ENCODE measurements around the gene PML. TPM values are rescaled to one million over a fixed set of nuclear protein-coding genes. Genes with fewer than 3 reads are reported as not detected.
"Not testable (repeated sequence)": the region's sequence is repeated elsewhere in the genome, so short reads cannot be mapped to it uniquely, and the experiment has no call there.

PML gene
- total RNA-seq, 8 experiments from 2014 or later: 7.2 to 37.8 (median 12.6) TPM

- ATAC-seq (replicated peaks in 6 of 8); H3K4me1 ChIP-seq (replicated peaks in 1 of 2); H3K4me3 ChIP-seq; in situ Hi-C loops (cut with MboI; ENCODE audit: low pct_unique_long_range_greater_than_20kb in 2 of 9, low sequenced_read_pairs in 9 of 9, unreplicated experiment in 9 of 9); H3K27ac ChIP-seq: not testable (repeated sequence)
- WGBS, 10 experiments: no CpG with 5 or more reads among the region's 6 CpGs
Measured at GRCh38 chr15:74071645-74072044, 77.1 kb downstream of the PML start.

- H3K27ac ChIP-seq; ATAC-seq (replicated peaks in 6 of 8); H3K4me1 ChIP-seq (replicated peaks in 1 of 2); in situ Hi-C loops (cut with MboI; ENCODE audit: low pct_unique_long_range_greater_than_20kb in 2 of 9, low sequenced_read_pairs in 9 of 9, unreplicated experiment in 9 of 9); H3K4me3 ChIP-seq: not testable (repeated sequence)
- no CpG with 5 or more reads among the region's 9 CpGs for WGBS, 10 experiments
Measured at GRCh38 chr15:74072132-74072531, 77.6 kb downstream of the PML start.

- H3K4me1 ChIP-seq (replicated peaks in 1 of 2); H3K27ac ChIP-seq; in situ Hi-C loops (cut with MboI; ENCODE audit: low pct_unique_long_range_greater_than_20kb in 2 of 9, low sequenced_read_pairs in 9 of 9, unreplicated experiment in 9 of 9); ATAC-seq (replicated peaks in 6 of 8); H3K4me3 ChIP-seq: not testable (repeated sequence)
- WGBS, 10 experiments: no CpG with 5 or more reads among the region's 16 CpGs
Measured at GRCh38 chr15:74072614-74073337, 78.3 kb downstream of the PML start.

- H3K4me1 ChIP-seq (replicated peaks in 1 of 2); in situ Hi-C loops (cut with MboI; ENCODE audit: low pct_unique_long_range_greater_than_20kb in 2 of 9, low sequenced_read_pairs in 9 of 9, unreplicated experiment in 9 of 9); ATAC-seq (replicated peaks in 6 of 8); H3K27ac ChIP-seq; H3K4me3 ChIP-seq: not testable (repeated sequence)
- WGBS, 10 experiments: no CpG with 5 or more reads among the region's 9 CpGs
Measured at GRCh38 chr15:74075781-74076180, 81.3 kb downstream of the PML start.

GRCh38 chr15:74082450-74082849 lies 87.9 kb downstream of the PML start, which contains the start of gene GOLGA6A:
TSS of gene GOLGA6A (minus strand) at chr15:74082550. CDS start at chr15:74082509, 41 bp downstream.
- H3K4me3 ChIP-seq; H3K27ac ChIP-seq; H3K4me1 ChIP-seq (replicated peaks in 1 of 2); ATAC-seq (replicated peaks in 6 of 8); in situ Hi-C loops (cut with MboI; ENCODE audit: low pct_unique_long_range_greater_than_20kb in 2 of 9, low sequenced_read_pairs in 9 of 9, unreplicated experiment in 9 of 9): not testable (repeated sequence)
- no CpG with 5 or more reads among the region's 7 CpGs for WGBS, 10 experiments

- ATAC-seq (replicated peaks in 6 of 8): peak; percentile 70 to 94 (median 80)
- WGBS, 10 experiments: no CpG with 5 or more reads among the region's 2 CpGs
Measured at GRCh38 chr15:74094567-74094966, 100.1 kb downstream of the PML start.

GRCh38 chr15:74095610-74096009 lies 101.1 kb downstream of the PML start:
- H3K4me1 ChIP-seq (replicated peaks in 1 of 2); H3K4me3 ChIP-seq; ATAC-seq (replicated peaks in 6 of 8); H3K27ac ChIP-seq; in situ Hi-C loops (cut with MboI; ENCODE audit: low pct_unique_long_range_greater_than_20kb in 2 of 9, low sequenced_read_pairs in 9 of 9, unreplicated experiment in 9 of 9): not testable (repeated sequence)
- no CpG with 5 or more reads among the region's 10 CpGs for WGBS, 10 experiments

More at GRCh38 chr15:74094567-74094966, 100.1 kb downstream of the PML start:
- H3K27ac ChIP-seq; in situ Hi-C loops (cut with MboI; ENCODE audit: low pct_unique_long_range_greater_than_20kb in 2 of 9, low sequenced_read_pairs in 9 of 9, unreplicated experiment in 9 of 9); H3K4me1 ChIP-seq (replicated peaks in 1 of 2); H3K4me3 ChIP-seq: not testable (repeated sequence)

- H3K4me3 ChIP-seq; H3K27ac ChIP-seq; ATAC-seq (replicated peaks in 6 of 8); in situ Hi-C loops (cut with MboI; ENCODE audit: low pct_unique_long_range_greater_than_20kb in 2 of 9, low sequenced_read_pairs in 9 of 9, unreplicated experiment in 9 of 9); H3K4me1 ChIP-seq (replicated peaks in 1 of 2): not testable (repeated sequence)
- no CpG with 5 or more reads among the region's 27 CpGs for WGBS, 10 experiments
Measured at GRCh38 chr15:74096753-74097474, 102.4 kb downstream of the PML start.

Other genes with a start within 250 kb of the PML start
- 10 to 100 TPM in 5 of 8 experiments, 1 to 10 TPM in 1, under 1 TPM in 2; 0.49 to 46.6 (median 26.5) TPM for gene INSYN1, start 241.4 kb upstream of the PML start, total RNA-seq
- not detected for gene TBC1D21, start 121.2 kb upstream of the PML start, total RNA-seq
- 10 to 100 TPM in 6 of 8 experiments, 1 to 10 TPM in 2; 4.9 to 35.4 (median 15.0) TPM for gene LOXL1, start 68.3 kb upstream of the PML start, total RNA-seq
- gene STOML1, start 2.4 kb upstream of the PML start, total RNA-seq: 10 to 100 TPM in 6 of 8 experiments, 1 to 10 TPM in 2; 7.7 to 31.4 (median 18.2) TPM
- gene GOLGA6A, start 87.8 kb downstream of the PML start, total RNA-seq: 1 to 10 TPM in 2 of 8 experiments, under 1 TPM in 6; 0.14 to 5.1 (median 0.42) TPM
- gene ISLR2, start 135.9 kb downstream of the PML start, total RNA-seq: 100 to 1,000 TPM in 2 of 8 experiments, 10 to 100 TPM in 3, 1 to 10 TPM in 1, under 1 TPM in 2; 0.22 to 130 (median 37.9) TPM
- gene ISLR, start 179.0 kb downstream of the PML start, total RNA-seq: 100 to 1,000 TPM in 1 of 8 experiments, 1 to 10 TPM in 5, under 1 TPM in 2; 0.54 to 278 (median 1.5) TPM
- 10 to 100 TPM in 6 of 8 experiments, 1 to 10 TPM in 2; 1.7 to 53.9 (median 14.3) TPM for gene STRA6, start 208.1 kb downstream of the PML start, total RNA-seq
- 10 to 100 TPM in 2 of 8 experiments, 1 to 10 TPM in 4, under 1 TPM in 2; 0.66 to 18.3 (median 6.2) TPM for gene CCDC33, start 241.6 kb downstream of the PML start, total RNA-seq

Data from motor neuron (in vitro differentiated cells).